ENCODE results near the gene RPTOR. TPM values are rescaled to one million over a fixed set of nuclear protein-coding genes. Genes with fewer than 3 reads are reported as not detected.

Gene RPTOR
- total RNA-seq, 1 experiment from 2014 or later, result 25.1 TPM

DNA sequence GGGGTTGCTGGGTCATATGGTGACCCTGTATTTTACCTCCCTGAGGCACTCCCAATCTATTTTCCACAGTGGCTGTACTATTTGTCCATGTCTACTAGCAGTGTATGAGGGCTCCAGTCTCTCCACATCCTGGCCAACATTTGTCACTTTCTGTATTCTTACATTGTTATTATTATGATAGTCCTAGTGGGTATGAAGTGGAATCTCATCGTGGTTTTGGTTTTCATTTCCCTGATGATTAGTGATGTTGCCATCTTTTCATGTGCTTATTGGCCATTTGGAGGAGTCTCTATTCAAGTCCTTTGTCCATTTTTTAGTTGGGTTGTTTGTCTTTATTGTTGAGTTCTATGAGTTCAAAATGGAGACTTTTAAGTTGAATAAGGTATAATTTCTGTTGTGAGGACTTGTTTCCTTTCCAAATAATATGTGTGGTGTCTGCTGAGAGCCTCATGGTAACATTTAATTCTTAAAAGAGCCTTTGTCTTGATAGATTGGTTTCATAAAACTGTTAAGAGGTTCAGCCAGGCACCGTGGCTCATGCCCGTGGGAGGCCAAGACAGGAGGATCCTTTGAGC is 108.2 kb downstream of the RPTOR start:
- no peak overlapping the region for H4K8ac ChIP-seq (replicated peaks; ENCODE audit: insufficient read length, low read depth, low read length)
- WGBS (ENCODE audit: extremely low coverage, insufficient read length, low lambda C conversion rate), result no CpG with 5 or more reads among the region's 3 CpGs
- H4K5ac ChIP-seq (ENCODE audit: insufficient read length, low read depth, low read length), result no peak overlapping the region
- H2BK12ac ChIP-seq (ENCODE audit: insufficient read length, low read depth, low read length), result no peak overlapping the region
- no peak overlapping the region for H3T11ph ChIP-seq (ENCODE audit: low read length)
- H3K14ac ChIP-seq (ENCODE audit: insufficient read depth, low read length), result no peak overlapping the region
- peaks cover 2% of the 10 kb centered on the region for H3K4me1 ChIP-seq (ENCODE audit: insufficient read depth, low read length)
- H2BK20ac ChIP-seq (ENCODE audit: low read depth, low read length, poor library complexity, severe bottlenecking), result no peak overlapping the region
- Mint-ChIP-seq H3K4me1 (peaks cover 26 to 38% of the 10 kb centered on the region in 2 experiments), H3K36me3 (ENCODE audit: insufficient read depth in 1 of 3, low read depth in 3 of 3) (peaks cover 0 to 1% (median 0%) of the 10 kb centered on the region in 3 experiments; a peak in 1 of 7 replicates), H3K9me3 (no peaks in the 10 kb centered on the region), H3K27ac (no peak overlapping the region), H3K4me3 (no peak overlapping the region), H3K27me3 (ENCODE audit: low read depth) (no peaks in the 10 kb centered on the region; the same call in 1 of the 2 replicates)
- H3K27me3 ChIP-seq (ENCODE audit: insufficient read depth, low read length), result no peaks in the 10 kb centered on the region
- no peaks in the 10 kb centered on the region for H3K9me3 ChIP-seq (ENCODE audit: control insufficient read depth, low read depth, low read length)
- H2BK5ac ChIP-seq (ENCODE audit: insufficient read length, low read length), result no peak overlapping the region
- H3K27ac ChIP-seq (ENCODE audit: insufficient read length, low read depth, low read length), result no peak overlapping the region
- H2BK15ac ChIP-seq (ENCODE audit: low read depth, low read length), result no peak overlapping the region
- H2AFZ ChIP-seq (ENCODE audit: low read length), result no peak overlapping the region
- no peak for DNase-seq
- no peak overlapping the region for H2BK120ac ChIP-seq (ENCODE audit: low read depth, low read length, poor library complexity, severe bottlenecking)
- no peak overlapping the region for H3K18ac ChIP-seq (ENCODE audit: insufficient read length, low read depth, low read length)
- no peak overlapping the region for H4K91ac ChIP-seq (ENCODE audit: insufficient read length, low read depth, low read length)
- H4K20me1 ChIP-seq (ENCODE audit: control insufficient read depth, insufficient read depth, insufficient read length), result no peaks in the 10 kb centered on the region
- H3K56ac ChIP-seq (ENCODE audit: insufficient read length, low read depth, low read length), result no peak overlapping the region
- H3K4me2 ChIP-seq (ENCODE audit: insufficient read depth, insufficient read length, low read length), result no peak overlapping the region
- TF ChIP-seq, protein P1, sequence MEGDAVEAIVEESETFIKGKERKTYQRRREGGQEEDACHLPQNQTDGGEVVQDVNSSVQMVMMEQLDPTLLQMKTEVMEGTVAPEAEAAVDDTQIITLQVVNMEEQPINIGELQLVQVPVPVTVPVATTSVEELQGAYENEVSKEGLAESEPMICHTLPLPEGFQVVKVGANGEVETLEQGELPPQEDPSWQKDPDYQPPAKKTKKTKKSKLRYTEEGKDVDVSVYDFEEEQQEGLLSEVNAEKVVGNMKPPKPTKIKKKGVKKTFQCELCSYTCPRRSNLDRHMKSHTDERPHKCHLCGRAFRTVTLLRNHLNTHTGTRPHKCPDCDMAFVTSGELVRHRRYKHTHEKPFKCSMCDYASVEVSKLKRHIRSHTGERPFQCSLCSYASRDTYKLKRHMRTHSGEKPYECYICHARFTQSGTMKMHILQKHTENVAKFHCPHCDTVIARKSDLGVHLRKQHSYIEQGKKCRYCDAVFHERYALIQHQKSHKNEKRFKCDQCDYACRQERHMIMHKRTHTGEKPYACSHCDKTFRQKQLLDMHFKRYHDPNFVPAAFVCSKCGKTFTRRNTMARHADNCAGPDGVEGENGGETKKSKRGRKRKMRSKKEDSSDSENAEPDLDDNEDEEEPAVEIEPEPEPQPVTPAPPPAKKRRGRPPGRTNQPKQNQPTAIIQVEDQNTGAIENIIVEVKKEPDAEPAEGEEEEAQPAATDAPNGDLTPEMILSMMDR (conservative IDR thresholded peaks at IDR 0.05), result no peak
- no peaks in the 10 kb centered on the region for H3K79me1 ChIP-seq (ENCODE audit: insufficient read depth, low read depth, low read length, poor library complexity, severe bottlenecking)
- no peaks in the 10 kb centered on the region for H3K23me2 ChIP-seq (ENCODE audit: insufficient read length, low read depth, low read length, poor library complexity, severe bottlenecking)
- H3K4ac ChIP-seq (ENCODE audit: low read depth, low read length), result no peak overlapping the region
- H3K23ac ChIP-seq (ENCODE audit: insufficient read length, low read depth, low read length), result no peak overlapping the region
- H3K79me2 ChIP-seq (ENCODE audit: insufficient read depth, low read length), result peaks cover 2% of the 10 kb centered on the region; the same call in 1 of the 2 replicates
- H2AK5ac ChIP-seq (ENCODE audit: insufficient read length, low read length), result no peak overlapping the region
- no peak overlapping the region for H3K9ac ChIP-seq (ENCODE audit: extremely low read depth, insufficient read length, low read length)

Data from H9 (cell line).